ENCODE measurements around the gene PLD6.

The PLD6 gene

GRCh38 chr17:17227608-17228520 lies 21.7 kb upstream of the PLD6 start:
- no peak for DNase-seq (ENCODE audit: low read depth)

GRCh38 chr17:17226451-17227265 lies 20.5 kb upstream of the PLD6 start:
- no peak for DNase-seq (ENCODE audit: low read depth)

GRCh38 chr17:17225901-17226300 lies 19.8 kb upstream of the PLD6 start:
- DNase-seq (ENCODE audit: low read depth): no peak

GRCh38 chr17:17224137-17224536 lies 18.0 kb upstream of the PLD6 start:
- DNase-seq (ENCODE audit: low read depth): no peak

- no peak for DNase-seq (ENCODE audit: low read depth)
Observed at GRCh38 chr17:17223736-17224135, 17.6 kb upstream of the PLD6 start.

- no peak for DNase-seq (ENCODE audit: low read depth)
Observed at GRCh38 chr17:17221329-17221728, 15.2 kb upstream of the PLD6 start.

GRCh38 chr17:17220529-17220928 lies 14.4 kb upstream of the PLD6 start:
- DNase-seq (ENCODE audit: low read depth): no peak

GRCh38 chr17:17217995-17218394 lies 11.9 kb upstream of the PLD6 start:
- no peak for DNase-seq (ENCODE audit: low read depth)

- no peak for DNase-seq (ENCODE audit: low read depth)
Observed at GRCh38 chr17:17216776-17217175, 10.6 kb upstream of the PLD6 start.

- no peak for DNase-seq (ENCODE audit: low read depth)
Observed at GRCh38 chr17:17216236-17216635, 10.1 kb upstream of the PLD6 start.

GRCh38 chr17:17215575-17215974 lies 9.4 kb upstream of the PLD6 start:
- DNase-seq (ENCODE audit: low read depth): no peak

- DNase-seq (ENCODE audit: low read depth): no peak
Observed at GRCh38 chr17:17214646-17215436, 8.7 kb upstream of the PLD6 start.

GRCh38 chr17:17213775-17214174 lies 7.6 kb upstream of the PLD6 start:
- no peak for DNase-seq (ENCODE audit: low read depth)

- no peak for DNase-seq (ENCODE audit: low read depth)
Observed at GRCh38 chr17:17207998-17208397, 1.9 kb upstream of the PLD6 start.

- DNase-seq (ENCODE audit: low read depth): no peak
Observed at GRCh38 chr17:17206913-17207335, 791 bp upstream of the PLD6 start.

GRCh38 chr17:17205368-17206123 lies 587 bp downstream of the PLD6 start:
- peak; percentile 44 for DNase-seq (ENCODE audit: low read depth)

GRCh38 chr17:17204635-17205231 lies 1.4 kb downstream of the PLD6 start:
- DNase-seq (ENCODE audit: low read depth): no peak

- no peak for DNase-seq (ENCODE audit: low read depth)
Observed at GRCh38 chr17:17204041-17204591, 2.0 kb downstream of the PLD6 start.

GRCh38 chr17:17203173-17203730 lies 2.9 kb downstream of the PLD6 start:
- no peak for DNase-seq (ENCODE audit: low read depth)

- no peak for DNase-seq (ENCODE audit: low read depth)
Observed at GRCh38 chr17:17201907-17202306, 4.2 kb downstream of the PLD6 start.

Data from stimulated activated CD8-positive, alpha-beta memory T cell treated with anti-CD3 and anti-CD28 coated beads, Interleukin-12 subunit alpha, Interleukin-12 subunit beta, amount 100 ng/mL, for 4 hours (primary cell).